OCI-LY7 (cell line): ENCODE data around the gene USP35. TPM values are rescaled to one million over a fixed set of nuclear protein-coding genes. Genes with fewer than 3 reads are reported as not detected.

Experiments used
- BruUV-seq: library from RNA; stranded (reverse); fragments of 400-500 nt; replicated peaks from 2 replicates; lab custom pipeline; 2021; lab: Mats Ljungman, UMichigan
- CTCF ChIA-PET: fragments of 300-600 bp; sonication (Branson Sonifier 250); formaldehyde crosslinking; loops from one replicate; lab custom pipeline; 2022; ENCODE audit warnings: antibody characterized with exemption; ENCODE audit not compliant: unreplicated experiment; lab: Charles Lee
- POLR2A ChIA-PET: fragments of 300-600 bp; sonication (Branson Sonifier 250); formaldehyde crosslinking; loops from one replicate; lab custom pipeline; 2022; ENCODE audit warnings: antibody characterized with exemption; lab: Charles Lee
- DNase-seq: peaks from one replicate; pipeline ENCODE4 v3.0.0-alpha.2; 2015; ENCODE audit warnings: low spot score
- H2AFZ ChIP-seq: fragments of 200-600 bp; sonication (generic), shearing (Covaris generic); 2 replicates; pipeline ENCODE4 v1.6.1; 2014; ENCODE audit warnings: mild to moderate bottlenecking, antibody characterized with exemption, low read length, moderate library complexity
- H3K27ac ChIP-seq: fragments of 200-600 bp; sonication (generic); 2 replicates; pipeline ENCODE4 v1.5.1; 2014; ENCODE audit warnings: mixed run types, low read depth, mild to moderate bottlenecking, moderate library complexity, low read length, inconsistent platforms; ENCODE audit not compliant: poor library complexity, severe bottlenecking
- H3K36me3 ChIP-seq: fragments of 200-600 bp; sonication (generic); 2 replicates; pipeline ENCODE4 v1.6.1; 2014; ENCODE audit warnings: mild to moderate bottlenecking, antibody characterized with exemption, low read length, moderate library complexity, mixed read lengths; ENCODE audit not compliant: insufficient read depth
- H3K4me1 ChIP-seq: fragments of 200-600 bp; sonication (generic); 2 replicates; pipeline ENCODE4 v1.5.1; 2014; ENCODE audit warnings: mild to moderate bottlenecking, low read length; ENCODE audit not compliant: insufficient read depth, poor library complexity, severe bottlenecking
- H3K4me2 ChIP-seq: fragments of 200-600 bp; sonication (generic); 2 replicates; pipeline ENCODE4 v1.6.1; 2014; ENCODE audit warnings: mild to moderate bottlenecking, low read length
- H3K4me3 ChIP-seq: fragments of 200-600 bp; sonication (generic); 2 replicates; pipeline ENCODE4 v1.5.1; 2014; ENCODE audit warnings: mild to moderate bottlenecking, low read depth, low read length; ENCODE audit not compliant: poor library complexity, severe bottlenecking
- H3K79me2 ChIP-seq: fragments of 200-600 bp; sonication (generic); 2 replicates; pipeline ENCODE4 v1.6.1; 2016; ENCODE audit warnings: low read depth, mild to moderate bottlenecking, low read length, moderate library complexity, mixed read lengths; ENCODE audit not compliant: insufficient read depth
- H3K9me2 ChIP-seq: fragments of 200-600 bp; sonication (generic); 2 replicates; pipeline ENCODE4 v1.6.1; 2016; ENCODE audit warnings: mild to moderate bottlenecking, low read length, mixed read lengths; ENCODE audit not compliant: insufficient read depth
- H3K9me3 ChIP-seq: fragments of 200-600 bp; sonication (generic); 2 replicates; pipeline ENCODE4 v1.6.1; 2014; ENCODE audit warnings: mild to moderate bottlenecking, mixed run types, low read length, mixed read lengths
- H4K20me1 ChIP-seq: fragments of 200-600 bp; sonication (generic); 2 replicates; pipeline ENCODE4 v1.6.1; 2014; ENCODE audit warnings: mild to moderate bottlenecking, antibody characterized with exemption, low read length, moderate library complexity, mixed read lengths; ENCODE audit not compliant: insufficient read depth
- CTCF ChIP-seq: fragments of 200-600 bp; sonication (generic); conservative IDR thresholded peaks from 2 replicates; pipeline ENCODE4 v1.5.1; 2014; ENCODE audit warnings: mild to moderate bottlenecking, antibody characterized with exemption, low read length, moderate library complexity, mixed read lengths
- EZH2phosphoT487 ChIP-seq: fragments of 200-600 bp; sonication (generic); IDR thresholded peaks from 2 replicates; pipeline ENCODE4 v1.6.1; 2018; ENCODE audit warnings: low read depth, borderline replicate concordance, mild to moderate bottlenecking, mixed run types, antibody characterized with exemption, low read length, moderate library complexity, mixed read lengths
- intact Hi-C: fragments of 100-400 bp; cut with micrococcal nuclease; formaldehyde crosslinking; loops from one replicate; pipeline ENCODE4 v1.10.0; 2022; ENCODE audit not compliant: unreplicated experiment
- total RNA-seq, 2 experiments: library from RNA; depleted of rRNA in 1 of 2; stranded (reverse); fragments of >200 nt in 1 of 2; shearing (Covaris generic) in 1 of 2; gene quantifications; 2 replicates each; pipeline ENCODE4 v1.2.3, GENCODE V29; 2014 to 2022

Gene USP35
- total RNA-seq, 2 experiments from 2014 or later, result 3.2 to 4.9 TPM

DNA sequence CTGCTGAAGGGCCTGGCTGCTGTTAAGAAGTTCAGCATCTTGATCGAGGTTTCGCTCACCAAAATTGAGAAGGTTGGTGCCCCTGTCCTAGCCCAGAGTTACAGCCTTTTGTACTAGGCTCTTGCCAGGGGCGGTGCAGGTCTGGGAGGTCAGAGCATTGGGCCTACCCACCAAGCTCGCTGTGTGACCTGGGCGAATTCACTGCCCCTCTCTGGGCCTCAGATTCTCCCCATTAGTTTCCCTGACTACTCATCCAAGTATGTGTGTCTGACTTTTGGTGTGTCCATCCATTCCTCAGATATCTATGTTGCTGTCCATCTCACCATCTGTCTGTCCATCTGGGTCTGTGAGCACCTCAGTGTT is 10.9 kb downstream of the USP35 start:
- TF ChIP-seq CTCF (no peak), EZH2phosphoT487 (no peak)
- H3K9me3 ChIP-seq, result no peaks in the 10 kb centered on the region
- H3K9me2 ChIP-seq, result no peaks in the 10 kb centered on the region
- H2AFZ ChIP-seq, result no peak overlapping the region
- H3K4me1 ChIP-seq, result peaks cover 15% of the 10 kb centered on the region
- no peak for DNase-seq
- no peaks in the 10 kb centered on the region for H3K36me3 ChIP-seq
- BruUV-seq, result no TSS peak
- no peaks in the 10 kb centered on the region for H3K79me2 ChIP-seq
- ChIA-PET POLR2A (interaction anchor here (2.4 kb wide), 1 partner anchor 10 kb away, joined by 5 read pairs; no protein-coding TSS in a partner anchor), CTCF (no interaction called here)
- H4K20me1 ChIP-seq, result no peaks in the 10 kb centered on the region
- intact Hi-C loops, result no loop called here
- H3K4me2 ChIP-seq, result no peak overlapping the region
- H3K27ac ChIP-seq, result no peak overlapping the region
- H3K4me3 ChIP-seq, result no peak overlapping the region

DNA sequence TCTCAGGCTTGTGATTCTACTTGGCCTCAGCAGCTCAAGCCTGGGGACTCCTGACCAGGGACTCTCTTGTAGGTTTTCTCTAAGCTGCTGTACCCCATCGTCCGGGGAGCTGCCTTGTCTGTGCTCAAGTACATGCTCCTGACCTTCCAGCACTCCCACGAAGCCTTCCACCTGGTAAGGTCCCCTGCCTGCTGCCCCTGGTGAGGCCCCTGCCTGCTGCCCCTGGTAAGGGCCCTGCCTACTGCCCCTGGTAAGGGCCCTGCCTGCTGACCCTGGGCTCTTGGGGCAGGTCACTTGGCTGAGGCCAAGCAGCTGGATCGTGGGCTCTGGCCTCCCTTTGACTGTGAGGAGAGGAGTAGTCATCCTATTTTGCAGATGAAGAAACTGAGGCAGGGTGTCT is 11.3 kb downstream of the USP35 start:
- Histone ChIP-seq H4K20me1 (no peaks in the 10 kb centered on the region), H3K4me2 (no peak overlapping the region), H3K4me3 (no peak overlapping the region), H2AFZ (no peak overlapping the region), H3K9me2 (no peaks in the 10 kb centered on the region), H3K9me3 (no peaks in the 10 kb centered on the region), H3K36me3 (no peaks in the 10 kb centered on the region), H3K27ac (no peak overlapping the region), H3K4me1 (peaks cover 15% of the 10 kb centered on the region), H3K79me2 (no peaks in the 10 kb centered on the region)
- no peak for DNase-seq
- intact Hi-C loops, result no loop called here
- ChIA-PET POLR2A (interaction anchor here (2.4 kb wide), 1 partner anchor 10 kb away, joined by 5 read pairs; no protein-coding TSS in a partner anchor), CTCF (no interaction called here)
- no peak for TF ChIP-seq EZH2phosphoT487
- no peak for TF ChIP-seq CTCF
- BruUV-seq, result no TSS peak

DNA sequence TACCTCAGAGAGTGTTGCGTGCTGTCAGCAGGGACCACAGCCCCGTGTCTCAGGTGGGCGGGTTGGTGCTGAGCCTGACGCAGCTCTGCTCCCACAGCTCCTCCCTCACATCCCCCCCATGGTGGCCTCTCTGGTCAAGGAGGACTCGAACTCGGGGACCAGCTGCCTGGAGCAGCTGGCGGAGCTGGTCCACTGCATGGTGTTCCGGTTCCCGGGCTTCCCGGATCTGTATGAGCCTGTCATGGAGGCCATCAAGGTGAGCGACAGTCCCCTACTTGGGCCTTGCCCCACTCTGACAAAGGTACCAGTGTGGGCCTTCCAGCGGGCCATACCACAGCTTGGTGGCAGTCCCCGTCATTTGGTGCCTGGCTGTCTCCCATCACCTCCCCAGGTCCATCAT is 11.8 kb downstream of the USP35 start:
- no peaks in the 10 kb centered on the region for H4K20me1 ChIP-seq
- DNase-seq, result no peak
- POLR2A ChIA-PET, result interaction anchor here (2.4 kb wide), 1 partner anchor 10 kb away, joined by 5 read pairs; no protein-coding TSS in a partner anchor
- no peak overlapping the region for H3K4me2 ChIP-seq
- H3K9me3 ChIP-seq, result no peaks in the 10 kb centered on the region
- H3K4me1 ChIP-seq, result peaks cover 15% of the 10 kb centered on the region
- CTCF ChIA-PET, result no interaction called here
- no peaks in the 10 kb centered on the region for H3K36me3 ChIP-seq
- TF ChIP-seq CTCF (no peak), EZH2phosphoT487 (no peak)
- no peak overlapping the region for H2AFZ ChIP-seq
- H3K4me3 ChIP-seq, result no peak overlapping the region
- H3K27ac ChIP-seq, result no peak overlapping the region
- no TSS peak for BruUV-seq
- intact Hi-C loops, result no loop called here
- H3K9me2 ChIP-seq, result no peaks in the 10 kb centered on the region
- H3K79me2 ChIP-seq, result no peaks in the 10 kb centered on the region
